Measurements from ENCODE around the gene ACO2. TPM values are rescaled to one million over a fixed set of nuclear protein-coding genes. Genes with fewer than 3 reads are reported as not detected.
A peak's percentile ranks its signal among the peaks of the same experiment; 100 is the strongest.

The ACO2 gene
- total RNA-seq, 4 donors from 2014 or later: 164 to 351 (median 255) TPM

DNA sequence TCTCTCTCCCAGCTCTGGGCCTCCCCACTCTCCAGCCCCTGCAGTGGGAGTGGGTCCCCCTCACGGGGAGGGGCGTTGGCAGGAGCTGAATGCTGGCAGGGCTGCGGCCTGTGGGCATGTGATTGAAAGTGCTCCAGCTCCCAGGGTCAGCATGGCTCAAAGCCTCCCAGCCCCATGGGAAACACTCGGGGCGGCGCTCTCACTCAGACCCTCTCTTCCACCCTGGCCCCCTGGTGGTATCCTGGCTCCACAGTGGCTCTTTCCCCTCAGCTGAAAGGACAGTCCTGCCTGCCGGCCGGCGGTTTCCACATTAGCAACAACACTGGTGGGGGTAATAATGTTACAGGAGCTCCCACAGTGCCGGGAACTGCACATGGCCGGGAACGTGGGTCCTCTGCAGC is 39.9 kb downstream of the ACO2 start:
- H3K27ac ChIP-seq: no peak overlapping the region
- intact Hi-C loops (cut with DNase I; ENCODE audit: low total_unique reads): no loop called here
- H3K27me3 ChIP-seq: no peaks in the 10 kb centered on the region
- DNase-seq: no peak
- peaks cover 0 to 13% (median 2%) of the 10 kb centered on the region in 4 donors for H3K4me1 ChIP-seq
- H3K4me3 ChIP-seq: no peak overlapping the region
- WGBS, 2 donors (ENCODE audit: low coverage in 1 of 2): 79% methylated on average over 9 of the region's 12 CpGs; no CpG with 5 or more reads in 1 of the 2 donors
- H3K9me3 ChIP-seq: no peaks in the 10 kb centered on the region
- TF ChIP-seq EP300 (IDR thresholded peaks at IDR 0.05; ENCODE audit: low read depth) (no peak), POLR2A (IDR thresholded peaks at IDR 0.05) (no peak), POLR2AphosphoS5 (IDR thresholded peaks at IDR 0.05) (no peak)
- TF ChIP-seq, protein P1, sequence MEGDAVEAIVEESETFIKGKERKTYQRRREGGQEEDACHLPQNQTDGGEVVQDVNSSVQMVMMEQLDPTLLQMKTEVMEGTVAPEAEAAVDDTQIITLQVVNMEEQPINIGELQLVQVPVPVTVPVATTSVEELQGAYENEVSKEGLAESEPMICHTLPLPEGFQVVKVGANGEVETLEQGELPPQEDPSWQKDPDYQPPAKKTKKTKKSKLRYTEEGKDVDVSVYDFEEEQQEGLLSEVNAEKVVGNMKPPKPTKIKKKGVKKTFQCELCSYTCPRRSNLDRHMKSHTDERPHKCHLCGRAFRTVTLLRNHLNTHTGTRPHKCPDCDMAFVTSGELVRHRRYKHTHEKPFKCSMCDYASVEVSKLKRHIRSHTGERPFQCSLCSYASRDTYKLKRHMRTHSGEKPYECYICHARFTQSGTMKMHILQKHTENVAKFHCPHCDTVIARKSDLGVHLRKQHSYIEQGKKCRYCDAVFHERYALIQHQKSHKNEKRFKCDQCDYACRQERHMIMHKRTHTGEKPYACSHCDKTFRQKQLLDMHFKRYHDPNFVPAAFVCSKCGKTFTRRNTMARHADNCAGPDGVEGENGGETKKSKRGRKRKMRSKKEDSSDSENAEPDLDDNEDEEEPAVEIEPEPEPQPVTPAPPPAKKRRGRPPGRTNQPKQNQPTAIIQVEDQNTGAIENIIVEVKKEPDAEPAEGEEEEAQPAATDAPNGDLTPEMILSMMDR (IDR thresholded peaks at IDR 0.05): no peak
- in situ Hi-C loops (cut with MboI; ENCODE audit: low pct_ligation_motif_present in 1 of 4, low pct_unique_long_range_greater_than_20kb in 1 of 4, low sequenced_read_pairs in 3 of 4): no loop called here
- peaks cover 0 to 34% (median 17%) of the 10 kb centered on the region in 4 donors for H3K36me3 ChIP-seq

DNA sequence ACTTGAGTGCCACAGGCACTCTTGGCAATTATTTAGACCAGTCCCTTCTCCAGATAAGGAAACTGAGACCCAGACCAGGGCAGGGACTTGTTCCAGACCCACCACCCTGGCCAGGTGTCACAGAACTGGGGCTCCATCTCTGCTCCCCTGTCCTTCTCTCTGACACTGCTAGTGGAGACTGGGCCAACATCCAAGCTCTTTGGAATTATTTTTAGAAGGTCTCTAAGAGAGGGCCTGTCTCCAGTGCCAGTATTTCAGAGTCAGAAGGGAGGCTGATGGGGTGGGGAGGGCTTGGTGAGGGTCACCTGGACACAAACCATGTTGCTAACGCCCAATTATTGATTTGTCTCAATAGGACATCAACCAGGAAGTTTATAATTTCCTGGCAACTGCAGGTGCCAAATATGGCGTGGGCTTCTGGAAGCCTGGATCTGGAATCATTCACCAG is 42.6 kb downstream of the ACO2 start:
- no peaks in the 10 kb centered on the region for H3K27me3 ChIP-seq
- no peak overlapping the region for H3K4me3 ChIP-seq
- peaks cover 0 to 13% (median 2%) of the 10 kb centered on the region in 4 donors for H3K4me1 ChIP-seq
- intact Hi-C loops (cut with DNase I; ENCODE audit: low total_unique reads): no loop called here
- H3K9me3 ChIP-seq: no peaks in the 10 kb centered on the region
- peaks cover 0 to 44% (median 21%) of the 10 kb centered on the region in 4 donors for H3K36me3 ChIP-seq
- H3K27ac ChIP-seq: peak overlapping the region in 3 of 4 donors; percentile 2 to 13 (median 6)
- TF ChIP-seq POLR2AphosphoS5 (IDR thresholded peaks at IDR 0.05) (no peak), EP300 (IDR thresholded peaks at IDR 0.05; ENCODE audit: low read depth) (no peak), POLR2A (IDR thresholded peaks at IDR 0.05) (no peak)
- TF ChIP-seq, protein P1 (IDR thresholded peaks at IDR 0.05): no peak
- in situ Hi-C loops (cut with MboI; ENCODE audit: low pct_ligation_motif_present in 1 of 4, low pct_unique_long_range_greater_than_20kb in 1 of 4, low sequenced_read_pairs in 3 of 4): loop anchor here in 1 of 4 donors (10.0 kb wide), 1 partner anchor 107 kb away; no protein-coding TSS in a partner anchor
- no peak for DNase-seq
- 68% methylated on average over 2 of the region's 2 CpGs; no CpG with 5 or more reads in 1 of the 2 donors for WGBS, 2 donors (ENCODE audit: low coverage in 1 of 2)

DNA sequence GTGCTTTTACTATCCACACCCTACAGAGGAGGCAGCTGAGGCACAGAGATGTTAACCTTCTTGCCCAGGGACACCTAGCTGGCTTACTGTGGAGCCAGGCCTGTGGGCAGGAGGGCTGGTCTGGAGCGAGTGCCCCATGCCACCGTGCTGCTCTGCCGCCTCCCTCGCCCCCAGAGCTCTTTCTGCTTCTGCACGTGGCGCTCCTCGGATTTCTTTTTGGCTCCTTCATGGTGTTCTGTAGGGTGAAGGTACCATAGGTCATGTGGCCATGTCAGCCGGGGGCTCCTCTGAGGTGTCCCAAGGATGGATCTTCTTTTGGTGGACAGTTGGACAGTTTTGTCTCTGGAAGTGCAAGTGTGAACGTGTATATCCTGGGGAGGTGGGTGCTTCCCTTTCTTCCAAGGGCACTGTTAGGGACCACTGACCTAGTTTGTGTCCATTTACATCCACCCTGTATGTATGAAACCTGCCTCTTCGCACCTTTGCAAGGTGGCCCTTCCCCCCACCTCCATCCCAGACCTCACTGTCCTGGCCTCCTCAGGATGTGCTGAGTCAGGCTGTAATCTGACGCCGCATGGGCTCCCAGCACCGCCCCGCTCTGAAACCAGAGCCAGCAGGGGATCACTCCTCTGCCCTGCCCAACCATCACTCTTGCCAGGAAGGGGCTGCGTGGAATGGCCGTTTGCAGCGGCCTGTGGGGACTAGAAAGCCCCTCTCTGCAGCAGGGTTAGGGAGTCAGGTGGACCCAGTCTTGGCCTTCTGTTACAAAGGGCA is 43.7 kb downstream of the ACO2 start:
- Histone ChIP-seq H3K27ac (peak overlapping the region in 2 of 4 donors; percentile 2 to 19), H3K9me3 (no peaks in the 10 kb centered on the region), H3K4me3 (no peak overlapping the region), H3K36me3 (peaks cover 0 to 43% (median 21%) of the 10 kb centered on the region in 4 donors), H3K4me1 (peaks cover 0 to 17% (median 2%) of the 10 kb centered on the region in 4 donors), H3K27me3 (no peaks in the 10 kb centered on the region)
- intact Hi-C loops (cut with DNase I; ENCODE audit: low total_unique reads): no loop called here
- TF ChIP-seq, protein P1 (IDR thresholded peaks at IDR 0.05): no peak
- TF ChIP-seq EP300 (IDR thresholded peaks at IDR 0.05; ENCODE audit: low read depth): no peak
- TF ChIP-seq POLR2AphosphoS5 (IDR thresholded peaks at IDR 0.05): no peak
- TF ChIP-seq POLR2A (IDR thresholded peaks at IDR 0.05): no peak
- in situ Hi-C loops (cut with MboI; ENCODE audit: low pct_ligation_motif_present in 1 of 4, low pct_unique_long_range_greater_than_20kb in 1 of 4, low sequenced_read_pairs in 3 of 4): loop anchor here in 1 of 4 donors (10.0 kb wide), 1 partner anchor 108 kb away; no protein-coding TSS in a partner anchor
- DNase-seq: no peak
- 94% methylated on average over 16 of the region's 17 CpGs; no CpG with 5 or more reads in 1 of the 2 donors for WGBS, 2 donors (ENCODE audit: low coverage in 1 of 2)

DNA sequence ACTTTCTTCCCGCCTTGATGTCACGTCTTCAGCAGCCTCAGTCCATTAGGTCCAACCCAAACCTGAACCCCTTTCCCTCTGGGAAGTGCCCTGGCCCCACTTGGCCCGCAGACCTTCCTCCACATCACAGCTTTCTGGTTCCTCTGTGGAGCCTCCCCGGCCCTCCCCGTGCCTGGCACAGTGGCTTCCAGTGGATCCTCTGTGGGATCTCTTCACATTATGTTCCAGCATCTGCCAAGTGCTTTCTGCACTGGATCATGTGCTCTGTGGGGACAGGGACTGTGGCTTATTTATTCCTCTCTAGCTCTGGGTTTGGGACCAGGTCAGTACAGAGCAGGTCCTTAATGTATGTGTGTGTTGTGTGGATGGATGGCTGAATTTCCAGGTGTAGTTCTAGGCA is 44.5 kb downstream of the ACO2 start:
- Histone ChIP-seq H3K9me3 (no peaks in the 10 kb centered on the region), H3K4me1 (peaks cover 0 to 23% (median 2%) of the 10 kb centered on the region in 4 donors), H3K27ac (peak overlapping the region in 1 of 4 donors; percentile 19), H3K27me3 (no peaks in the 10 kb centered on the region), H3K4me3 (no peak overlapping the region), H3K36me3 (peaks cover 0 to 41% (median 18%) of the 10 kb centered on the region in 4 donors)
- TF ChIP-seq, protein P1 (IDR thresholded peaks at IDR 0.05): no peak
- TF ChIP-seq EP300 (IDR thresholded peaks at IDR 0.05; ENCODE audit: low read depth) (no peak), POLR2A (IDR thresholded peaks at IDR 0.05) (no peak), POLR2AphosphoS5 (IDR thresholded peaks at IDR 0.05) (no peak)
- whole genome bisulfite sequencing, 2 donors (ENCODE audit: low coverage in 1 of 2): 83% methylated on average over 5 of the region's 5 CpGs; no CpG with 5 or more reads in 1 of the 2 donors
- DNase-seq: no peak
- intact Hi-C loops (cut with DNase I; ENCODE audit: low total_unique reads) (no loop called here), in situ Hi-C loops (cut with MboI; ENCODE audit: low pct_ligation_motif_present in 1 of 4, low pct_unique_long_range_greater_than_20kb in 1 of 4, low sequenced_read_pairs in 3 of 4) (loop anchor here in 1 of 4 donors (10.0 kb wide), 1 partner anchor 109 kb away; no protein-coding TSS in a partner anchor)
